HG03565 (cell line): ENCODE results near the gene CNTNAP2.
"Not testable (repeated sequence)": the region's sequence is repeated elsewhere in the genome, so short reads cannot be mapped to it uniquely, and the experiment has no call there.

Source experiments
- ATAC-seq: cut with Tn5 transposase; IDR thresholded peaks from one replicate; pipeline ENCODE4 v1.9.1; 2021; ENCODE audit warnings: mild to moderate bottlenecking, moderate library complexity; ENCODE audit not compliant: unreplicated experiment

Gene CNTNAP2

DNA sequence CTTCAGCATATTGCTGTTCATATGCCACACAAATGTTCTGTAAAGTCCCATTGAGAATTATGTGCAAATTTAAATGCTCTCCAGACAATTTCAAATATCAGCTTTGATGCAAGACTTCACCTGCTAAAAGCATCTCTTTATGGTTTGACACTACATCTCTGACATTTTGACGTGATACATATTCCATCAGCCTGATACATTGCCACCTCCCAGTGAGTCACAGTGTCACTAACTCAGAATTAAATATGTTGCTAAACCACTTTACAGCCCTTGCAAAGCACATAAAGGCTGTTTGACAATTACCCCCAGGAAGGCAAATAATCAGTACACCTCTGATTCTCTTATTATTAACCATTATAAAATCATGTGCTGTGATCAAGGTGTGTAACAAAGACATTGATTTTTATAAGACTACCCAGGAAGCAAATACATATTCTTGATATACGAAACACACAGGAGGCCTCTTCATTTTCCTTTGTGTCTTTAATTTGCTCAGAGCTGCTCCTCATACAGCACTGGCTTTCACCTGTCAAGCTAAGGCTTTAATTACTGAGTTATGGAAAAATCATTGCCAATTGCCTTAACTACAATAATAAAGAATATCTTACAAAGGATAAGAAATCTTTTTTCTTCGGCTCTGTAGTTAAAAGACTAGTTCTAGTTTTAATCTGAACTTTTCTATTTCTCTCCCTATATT, 1926.5 kb downstream of the CNTNAP2 start:
- ATAC-seq = no peak

GRCh38 chr7:148044173-148044572, 1927.6 kb downstream of the CNTNAP2 start:
- ATAC-seq = no peak

DNA sequence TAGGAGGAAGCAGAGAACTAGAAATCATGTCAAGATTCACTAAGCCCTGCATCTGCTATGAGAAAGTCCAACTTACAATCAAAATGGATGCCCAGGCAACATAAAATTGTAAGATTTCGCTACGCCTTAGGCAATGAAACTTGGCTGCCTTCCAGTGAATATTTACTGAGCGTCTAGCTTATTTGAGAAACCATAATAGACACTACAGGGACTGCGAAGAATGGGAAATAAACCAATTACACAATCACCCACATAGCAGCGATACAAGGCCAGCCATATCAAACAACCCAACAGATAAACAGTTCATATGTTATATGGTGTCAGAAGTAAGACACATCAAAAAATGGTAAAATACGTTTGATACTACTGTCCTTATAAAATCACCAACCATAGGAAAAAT, 1928.9 kb downstream of the CNTNAP2 start:
- ATAC-seq = no peak

DNA sequence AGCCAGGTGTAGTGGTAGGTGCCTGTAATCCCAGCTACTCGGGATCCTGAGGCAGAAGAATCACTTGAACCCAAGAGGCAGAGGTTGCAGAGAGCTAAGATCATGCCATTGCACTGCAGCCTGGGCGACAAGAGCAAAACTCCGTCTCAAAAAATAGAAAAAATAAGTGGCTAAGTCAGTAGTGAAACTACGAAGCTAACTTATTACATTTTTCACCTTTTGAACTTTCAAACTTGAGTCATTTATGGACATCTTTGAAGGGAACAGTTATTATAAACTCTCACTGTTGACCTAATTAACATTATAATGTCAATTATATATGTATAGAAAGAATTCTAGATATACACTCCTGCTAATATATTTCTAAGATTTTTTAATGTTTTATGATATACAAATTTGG, 1932.5 kb downstream of the CNTNAP2 start:
- ATAC-seq = peak; percentile 66

- no peak for ATAC-seq
Observed at GRCh38 chr7:148050492-148051158, 1934.0 kb downstream of the CNTNAP2 start.

GRCh38 chr7:148056406-148056805, 1939.8 kb downstream of the CNTNAP2 start:
- ATAC-seq = no peak

- ATAC-seq = no peak
Observed at GRCh38 chr7:148058092-148058491, 1941.5 kb downstream of the CNTNAP2 start.

GRCh38 chr7:148058753-148059152, 1942.2 kb downstream of the CNTNAP2 start:
- ATAC-seq = no peak

DNA sequence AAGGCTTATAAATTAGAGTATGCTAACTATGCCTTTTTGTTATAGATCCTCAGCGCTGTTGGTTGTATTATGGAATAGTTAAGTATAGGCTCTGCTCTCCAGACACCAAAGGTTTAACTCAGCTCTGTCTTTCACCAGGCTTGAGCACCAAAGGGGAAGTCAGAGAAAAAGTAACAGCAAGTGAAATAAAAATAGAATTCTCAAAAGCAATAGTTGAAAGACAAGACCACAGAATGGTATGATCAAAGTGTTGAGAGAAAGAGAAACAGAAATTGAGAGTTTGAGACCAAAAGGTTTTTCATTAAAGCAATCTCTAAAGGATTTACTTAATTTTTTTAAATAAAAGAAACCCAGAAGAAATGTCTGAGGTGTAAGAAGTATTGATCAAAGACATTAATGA, 1944.1 kb downstream of the CNTNAP2 start:
- ATAC-seq = peak; percentile 100

- ATAC-seq = not testable (repeated sequence)
Observed at GRCh38 chr7:148078111-148078510, 1961.5 kb downstream of the CNTNAP2 start.

DNA sequence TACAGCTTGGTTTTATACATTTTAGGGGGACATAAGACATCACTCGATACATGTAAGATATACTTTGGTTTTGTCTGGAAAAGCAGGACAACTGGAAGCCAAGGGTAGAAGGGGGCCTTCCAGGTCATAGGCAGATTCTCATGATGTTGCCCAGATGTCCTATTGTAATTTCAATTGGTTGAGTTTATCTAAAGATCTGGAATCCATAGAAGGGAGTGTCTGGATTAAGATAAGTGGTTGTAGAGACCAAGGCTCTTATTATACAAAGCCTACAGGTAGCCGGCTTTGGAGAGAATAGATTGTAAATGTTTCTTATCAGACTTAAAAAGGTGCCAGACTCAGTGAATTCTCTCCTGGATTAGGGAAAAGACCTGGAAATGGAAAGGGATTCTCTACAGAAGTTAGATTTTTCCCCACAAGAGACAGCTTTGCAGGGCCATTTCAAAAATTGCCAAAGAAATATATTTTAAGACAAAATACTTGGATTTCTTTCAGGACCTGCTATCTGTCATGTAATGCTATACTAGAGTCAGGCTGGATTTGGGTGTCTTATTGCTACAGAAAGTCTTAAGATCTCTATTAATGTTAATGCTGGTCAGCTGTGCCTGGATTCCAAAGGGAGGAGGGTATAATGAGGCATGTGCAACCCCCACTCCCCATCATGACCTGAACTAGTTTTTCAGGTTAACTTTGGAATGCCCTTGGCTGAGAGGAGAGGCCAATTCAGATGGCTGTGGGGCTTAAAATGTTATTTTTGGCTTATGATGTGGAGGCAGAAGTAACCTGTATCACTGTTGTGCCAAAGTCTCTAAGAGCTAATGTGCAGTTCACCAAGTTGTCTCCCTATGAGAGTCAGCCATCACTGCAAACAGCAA, 1962.8 kb downstream of the CNTNAP2 start:
- no peak for ATAC-seq

- no peak for ATAC-seq
Observed at GRCh38 chr7:148083448-148083847, 1966.8 kb downstream of the CNTNAP2 start.

DNA sequence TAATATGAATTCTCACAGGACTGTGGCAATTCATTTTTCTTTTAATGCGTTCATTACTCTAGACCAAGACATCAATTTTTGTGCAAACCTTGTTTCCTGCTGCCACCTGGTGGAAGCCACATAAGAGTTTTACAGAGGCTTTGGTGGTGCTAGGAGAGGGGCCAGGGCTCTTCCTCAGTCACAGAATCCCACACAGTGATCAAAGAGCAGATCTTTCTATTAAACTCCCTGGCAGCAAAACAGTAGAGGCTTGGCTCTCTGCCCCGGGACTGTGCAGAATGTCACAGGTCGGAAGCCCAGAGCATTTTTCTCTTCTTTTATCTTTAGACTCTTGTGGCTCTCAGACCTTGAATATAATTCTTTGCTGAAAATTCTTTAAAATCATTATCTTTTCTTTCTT, 1967.5 kb downstream of the CNTNAP2 start:
- ATAC-seq = peak; percentile 77

- ATAC-seq = no peak
Observed at GRCh38 chr7:148091882-148092281, 1975.3 kb downstream of the CNTNAP2 start.

GRCh38 chr7:148093375-148094166, 1977.0 kb downstream of the CNTNAP2 start:
- no peak for ATAC-seq

DNA sequence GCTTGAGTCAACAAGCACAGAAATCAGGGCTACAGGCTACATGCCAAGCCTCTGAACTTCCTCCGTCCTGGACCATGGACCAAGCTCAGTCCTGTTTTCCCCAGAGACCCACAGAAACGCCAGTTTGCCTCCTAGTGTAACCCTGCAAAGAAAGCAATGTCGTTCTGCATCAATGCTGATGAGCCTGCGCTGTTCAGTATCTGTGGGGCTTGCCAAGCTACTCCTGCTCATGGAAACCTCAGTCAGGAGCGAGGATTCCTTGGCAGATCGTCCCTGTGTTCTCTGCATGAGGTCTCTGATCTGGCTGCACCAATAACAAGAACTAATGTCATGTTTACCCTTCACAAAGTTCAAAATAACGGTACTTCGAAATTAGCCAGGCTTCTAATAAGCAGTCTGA, 1978.5 kb downstream of the CNTNAP2 start:
- ATAC-seq = no peak

DNA sequence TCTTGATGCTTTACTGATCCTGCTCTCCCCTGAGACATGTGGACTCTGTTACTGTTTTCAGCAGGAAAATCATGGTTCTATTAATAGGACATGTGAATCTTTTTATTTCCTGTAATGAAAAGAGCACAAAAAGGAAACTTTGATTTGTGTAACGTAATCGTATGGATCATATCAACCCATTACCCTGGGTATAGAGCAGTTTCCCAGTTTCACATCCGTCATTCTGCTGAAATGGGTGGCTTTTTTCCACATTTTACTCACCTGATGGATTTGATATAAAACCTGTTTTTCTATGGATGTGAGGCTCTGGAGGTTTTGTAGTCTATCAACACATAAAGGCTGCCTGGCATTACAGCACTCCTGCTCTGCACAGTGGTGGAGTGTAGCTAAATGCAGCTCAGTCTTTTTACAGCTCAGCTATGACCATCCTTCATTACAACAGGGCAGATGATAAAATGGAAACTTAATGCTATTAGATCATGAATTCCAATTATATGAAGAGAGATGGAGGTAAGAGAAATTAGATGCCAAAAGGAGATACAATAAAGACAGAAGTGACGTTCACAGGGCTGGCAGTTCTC, 1987.6 kb downstream of the CNTNAP2 start:
- ATAC-seq = no peak

- no peak for ATAC-seq
Observed at GRCh38 chr7:148104924-148105323, 1988.3 kb downstream of the CNTNAP2 start.

- no peak for ATAC-seq
Observed at GRCh38 chr7:148105853-148106252, 1989.3 kb downstream of the CNTNAP2 start.

DNA sequence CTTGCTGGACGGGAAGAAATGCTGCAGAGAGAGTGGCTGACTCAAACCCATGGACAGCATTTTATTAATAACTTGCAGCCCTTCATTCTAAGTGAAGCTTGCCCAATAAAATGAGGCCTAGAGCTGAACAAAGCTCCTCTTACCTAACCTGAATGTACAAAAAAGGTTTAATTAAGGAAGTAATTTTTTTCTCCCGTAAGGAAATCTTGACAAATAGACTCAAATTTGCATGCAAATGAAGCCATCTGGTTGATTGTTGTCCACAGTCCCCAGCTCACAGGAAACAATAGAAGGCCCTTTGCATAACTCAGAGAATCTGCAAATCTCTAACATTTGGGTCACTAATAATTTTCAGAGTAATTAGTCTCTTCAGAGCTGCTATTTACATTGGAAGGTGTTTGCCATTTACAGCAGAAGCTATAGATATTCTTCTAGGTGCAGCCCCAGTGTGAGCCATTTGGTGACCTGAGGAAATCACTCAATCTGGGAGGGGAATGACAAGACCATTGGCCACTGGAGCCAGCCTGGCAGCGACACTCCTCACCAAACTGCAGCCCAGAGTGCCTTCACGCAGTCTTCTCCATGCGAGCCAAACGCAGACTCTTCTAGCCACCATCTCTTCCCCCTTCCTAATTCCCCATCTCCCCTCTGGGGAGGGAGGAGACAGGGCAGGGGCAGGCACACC, 1991.0 kb downstream of the CNTNAP2 start:
- no peak for ATAC-seq
